GM04504 (cell line): ENCODE measurements around the gene OR4M2.
"Not testable (repeated sequence)": the region's sequence is repeated elsewhere in the genome, so short reads cannot be mapped to it uniquely, and the experiment has no call there.

ENCODE experiments used
- DNase-seq: peaks from one replicate; pipeline ENCODE4 v3.0.0-alpha.2; 2012; ENCODE audit warnings: low read depth

Gene OR4M2

DNA sequence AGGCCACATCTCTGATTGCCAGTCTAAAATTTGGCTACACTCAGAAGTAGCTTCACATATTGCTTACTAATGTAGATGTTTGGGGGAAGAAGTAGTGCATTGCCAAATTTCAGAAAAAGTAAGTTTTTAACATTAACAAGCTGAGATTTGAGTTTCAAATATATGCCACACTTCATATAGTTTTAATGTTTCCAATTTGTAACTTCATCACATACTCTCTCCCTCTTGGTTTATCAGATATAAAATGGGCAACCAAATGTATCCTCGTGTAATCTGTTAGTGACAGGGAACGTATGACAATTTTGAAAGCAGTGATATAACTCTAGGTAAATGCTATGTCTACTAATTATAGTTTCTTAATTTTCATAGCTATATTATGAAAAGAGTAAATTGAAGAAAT, at the start of gene OR4M2:
Gene OR4M2 (plus strand): TSS at position 301 of the 400 bp plus-strand sequence. CDS start 98 bp downstream, at position 399.
- DNase-seq, result not testable (repeated sequence)

DNA sequence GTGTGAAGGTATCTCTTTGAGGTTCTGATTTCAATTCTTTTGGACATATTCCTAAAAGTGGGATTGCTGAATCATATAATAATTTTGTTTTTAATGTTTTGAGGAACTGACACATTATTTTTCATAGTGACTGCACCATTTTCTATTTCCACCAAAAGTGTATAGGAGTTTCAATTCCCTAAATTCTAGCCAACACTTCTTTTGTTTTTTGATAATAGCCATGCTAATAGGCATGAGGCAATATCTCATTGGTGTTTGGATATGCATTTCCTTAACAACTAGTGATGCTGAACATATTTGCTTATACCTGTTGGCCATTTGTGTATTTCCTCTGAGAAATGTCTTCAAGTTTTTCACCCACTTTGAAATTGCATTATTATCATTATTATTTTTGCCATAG, 11.1 kb upstream of the OR4M2 start:
- not testable (repeated sequence) for DNase-seq

GRCh38 chr15:22081386-22081785, 1.1 kb downstream of the OR4M2 start:
- not testable (repeated sequence) for DNase-seq

DNA sequence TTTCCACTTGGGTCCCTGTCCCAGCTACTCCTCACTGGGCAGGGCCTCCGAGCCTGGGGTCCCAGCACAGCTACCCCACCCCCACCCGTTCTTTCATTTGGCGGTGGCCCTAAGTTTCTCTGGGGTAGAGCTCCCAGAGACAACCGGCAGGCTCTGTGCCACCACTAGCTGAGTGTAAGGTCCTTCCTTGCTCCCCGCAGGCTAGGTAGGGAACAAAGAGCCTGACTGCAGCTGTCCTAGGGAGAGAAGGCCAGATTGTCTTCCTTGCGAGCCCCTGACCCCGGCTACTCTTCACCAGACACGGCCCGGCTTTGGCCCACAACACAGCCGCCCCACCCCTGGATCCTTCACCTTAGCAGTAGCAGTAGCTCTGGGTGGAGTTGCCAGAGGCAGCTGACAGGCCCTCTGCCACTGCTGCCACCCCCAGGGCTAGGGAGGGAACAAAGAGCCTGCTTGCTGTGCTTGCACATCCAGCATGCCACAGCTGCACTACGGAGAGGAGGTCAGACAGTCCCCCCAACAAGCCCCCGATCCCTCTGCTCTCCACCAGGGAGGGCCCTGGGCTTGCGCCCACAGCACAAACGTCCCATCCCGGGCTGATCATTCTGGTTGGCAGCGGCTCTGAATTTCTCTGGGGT, 18.4 kb downstream of the OR4M2 start:
- not testable (repeated sequence) for DNase-seq

DNA sequence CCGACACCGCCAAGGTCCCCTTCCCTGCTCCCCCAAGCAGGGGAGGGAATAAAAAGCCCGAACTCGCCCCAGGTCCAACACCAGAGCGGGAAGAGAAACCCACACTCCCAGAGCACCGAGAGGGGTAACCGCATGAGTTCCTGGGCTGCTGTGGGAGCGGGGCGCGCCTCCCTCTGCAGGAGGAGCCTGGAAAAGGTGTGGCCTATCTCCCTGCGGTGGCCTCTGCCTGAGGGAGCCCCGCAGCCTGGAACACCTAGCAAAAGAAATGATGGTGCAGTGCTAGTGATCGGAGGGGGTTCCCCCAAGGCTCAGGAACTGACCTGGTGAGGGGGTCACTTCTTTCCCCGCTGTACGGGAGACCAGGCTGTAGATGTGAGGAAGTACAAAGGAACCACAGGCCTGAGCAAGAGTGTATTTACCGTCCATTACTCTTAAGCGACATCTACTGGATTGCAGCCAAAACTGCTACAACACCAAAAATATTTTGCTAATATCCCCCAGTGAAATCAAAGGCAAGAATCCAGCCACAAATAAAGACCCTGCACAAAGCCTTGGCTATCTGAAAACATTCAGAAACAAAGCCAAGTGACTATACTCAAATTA, 19.1 kb downstream of the OR4M2 start:
- DNase-seq, result not testable (repeated sequence)

GRCh38 chr15:22122033-22122432, 41.7 kb downstream of the OR4M2 start:
- DNase-seq, result not testable (repeated sequence)
